Mesenchymal stem cell (in vitro differentiated cells and primary cell): ENCODE data around the gene LMF1.
"Not testable (repeated sequence)": the region's sequence is repeated elsewhere in the genome, so short reads cannot be mapped to it uniquely, and the experiment has no call there.

Experiments used
- DNase-seq: peaks from one replicate; pipeline ENCODE4 v3.0.0-alpha.2; 2013
- H2AFZ ChIP-seq: one replicate; pipeline ENCODE4 v1.6.1; 2013; ENCODE audit warnings: low read depth, mild to moderate bottlenecking, control low read depth, inconsistent platforms, low read length, moderate library complexity
- H2AK5ac ChIP-seq: 2 replicates; pipeline ENCODE4 v1.6.1; 2013; ENCODE audit warnings: low read length, moderate library complexity, mild to moderate bottlenecking, inconsistent platforms; ENCODE audit not compliant: severe bottlenecking
- H2BK120ac ChIP-seq: one replicate; pipeline ENCODE4 v1.6.1; 2013; ENCODE audit warnings: low read depth, mild to moderate bottlenecking, inconsistent platforms, low read length, moderate library complexity
- H2BK12ac ChIP-seq, 2 experiments: one replicate each; pipeline ENCODE4 v1.6.1; 2013; ENCODE audit warnings: inconsistent platforms in 2 of 2, low read length in 2 of 2, mild to moderate bottlenecking in 2 of 2, moderate library complexity in 2 of 2, control low read depth in 1 of 2
- H2BK15ac ChIP-seq: one replicate; pipeline ENCODE4 v1.6.1; 2013; ENCODE audit warnings: mild to moderate bottlenecking, low read depth, inconsistent platforms; ENCODE audit not compliant: poor library complexity, severe bottlenecking
- H2BK5ac ChIP-seq: 2 replicates; pipeline ENCODE4 v1.6.1; 2013; ENCODE audit warnings: low read depth, mild to moderate bottlenecking, low read length, control low read depth, inconsistent platforms; ENCODE audit not compliant: poor library complexity, severe bottlenecking
- H3K14ac ChIP-seq, 2 experiments: one replicate each; pipeline ENCODE4 v1.6.1; 2013; ENCODE audit warnings: inconsistent platforms in 2 of 2, low read length in 2 of 2, control low read depth in 1 of 2, mild to moderate bottlenecking in 1 of 2, moderate library complexity in 1 of 2
- H3K18ac ChIP-seq, 2 experiments: one replicate each; pipeline ENCODE4 v1.6.1; 2013; ENCODE audit warnings: inconsistent platforms in 2 of 2, low read length in 2 of 2, control low read depth in 1 of 2, low read depth in 1 of 2, mild to moderate bottlenecking in 1 of 2
- H3K23ac ChIP-seq, 2 experiments: one replicate each; pipeline ENCODE4 v1.6.1; 2013; ENCODE audit warnings: inconsistent platforms in 2 of 2, low read length in 2 of 2, mild to moderate bottlenecking in 2 of 2, moderate library complexity in 2 of 2, control low read depth in 1 of 2
- H3K27ac ChIP-seq: 2 replicates; pipeline ENCODE4 v1.5.1; 2013; ENCODE audit warnings: mild to moderate bottlenecking, moderate library complexity, low read length, control low read depth, inconsistent platforms; ENCODE audit not compliant: poor library complexity, severe bottlenecking
- H3K27me3 ChIP-seq, 2 experiments: 2 replicates each; pipeline versions ENCODE4 v1.6.1 to v1.7.0; 2013; ENCODE audit warnings: low read length in 2 of 2, mild to moderate bottlenecking in 2 of 2, moderate library complexity in 2 of 2, control low read depth in 1 of 2, inconsistent platforms in 1 of 2; ENCODE audit not compliant: control insufficient read depth in 1 of 2, insufficient read depth in 1 of 2
- H3K36me3 ChIP-seq, 2 experiments: 2 replicates each; pipeline versions ENCODE4 v1.6.1 to v1.7.0; 2013; ENCODE audit warnings: low read length in 2 of 2, control low read depth in 1 of 2, inconsistent platforms in 1 of 2, low read depth in 1 of 2, mild to moderate bottlenecking in 1 of 2; ENCODE audit not compliant: insufficient read depth in 2 of 2, control insufficient read depth in 1 of 2
- H3K4ac ChIP-seq, 2 experiments: one replicate each; pipeline ENCODE4 v1.6.1; 2013; ENCODE audit warnings: inconsistent platforms in 2 of 2, low read length in 2 of 2, mild to moderate bottlenecking in 2 of 2, moderate library complexity in 2 of 2, control low read depth in 1 of 2, low read depth in 1 of 2
- H3K4me1 ChIP-seq: 2 replicates; pipeline ENCODE4 v1.6.1; 2013; ENCODE audit warnings: low read depth, low read length, control low read depth; ENCODE audit not compliant: control insufficient read depth, insufficient read depth
- H3K4me2 ChIP-seq: 2 replicates; pipeline ENCODE4 v1.6.1; 2013; ENCODE audit warnings: low read length, mild to moderate bottlenecking, inconsistent platforms; ENCODE audit not compliant: poor library complexity, severe bottlenecking
- H3K4me3 ChIP-seq, 2 experiments: 2 replicates each; pipeline versions ENCODE4 v1.5.1 to v1.7.0; 2013; ENCODE audit warnings: low read length in 2 of 2, mild to moderate bottlenecking in 2 of 2, control low read depth in 1 of 2, low read depth in 1 of 2; ENCODE audit not compliant: insufficient read depth in 1 of 2
- H3K79me1 ChIP-seq: replicated peaks from 2 replicates; pipeline ENCODE4 v1.6.1; 2013; ENCODE audit warnings: mild to moderate bottlenecking, control low read depth, low read length, inconsistent platforms; ENCODE audit not compliant: poor library complexity, severe bottlenecking
- H3K9ac ChIP-seq: 2 replicates; pipeline ENCODE4 v1.7.0; 2013; ENCODE audit warnings: mild to moderate bottlenecking, low read length, moderate library complexity
- H3K9me3 ChIP-seq: 2 replicates; pipeline ENCODE4 v1.7.0; 2013; ENCODE audit warnings: mild to moderate bottlenecking, low read length; ENCODE audit not compliant: control insufficient read depth
- H4K8ac ChIP-seq: one replicate; pipeline ENCODE4 v1.6.1; 2013; ENCODE audit warnings: inconsistent platforms, mild to moderate bottlenecking, low read length, moderate library complexity
- H4K91ac ChIP-seq: one replicate; pipeline ENCODE4 v1.6.1; 2013; ENCODE audit warnings: mild to moderate bottlenecking, low read length, inconsistent platforms
- WGBS: methylation state at CpG from one replicate; pipeline ENCODE4 v1.1.7; 2013; ENCODE audit warnings: mixed read lengths; 5-methylcytosine and 5-hydroxymethylcytosine counted together

Gene LMF1

DNA sequence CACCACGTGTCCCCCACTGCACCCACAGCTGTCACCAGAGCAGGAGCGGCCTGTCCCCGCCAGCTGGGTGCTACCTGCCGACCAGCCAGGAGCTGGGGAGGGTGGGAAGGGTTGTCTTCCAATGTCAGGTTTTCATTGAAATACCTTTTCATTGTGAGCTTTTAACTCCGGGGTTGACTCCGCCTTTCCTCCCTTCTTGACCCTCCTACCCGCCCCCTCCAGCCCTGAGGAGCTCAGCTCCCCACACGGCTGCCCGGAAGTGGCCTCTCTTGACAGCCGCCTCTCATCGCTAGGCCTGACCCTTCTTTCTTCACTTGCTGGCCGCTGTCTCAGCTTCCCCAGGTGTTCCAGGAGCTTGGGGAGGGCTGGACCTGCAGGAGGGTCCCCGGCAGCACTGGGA, 149.0 kb downstream of the LMF1 start:
- no peak overlapping the region for H4K8ac ChIP-seq
- H3K9ac ChIP-seq, result no peak overlapping the region
- no peak overlapping the region for H3K4me3 ChIP-seq
- no peak overlapping the region for H2AK5ac ChIP-seq
- H3K9me3 ChIP-seq, result peaks cover 5% of the 10 kb centered on the region
- peaks cover 0 to 70% of the 10 kb centered on the region in 2 experiments for H3K27me3 ChIP-seq
- no peak overlapping the region for H2BK5ac ChIP-seq
- no peak overlapping the region for H3K18ac ChIP-seq
- no peak overlapping the region for H2BK120ac ChIP-seq
- H2BK12ac ChIP-seq, result no peak overlapping the region
- no peak overlapping the region for H4K91ac ChIP-seq
- no peak overlapping the region for H3K14ac ChIP-seq
- no peak overlapping the region for H3K23ac ChIP-seq
- H3K36me3 ChIP-seq, result peaks cover 0 to 4% of the 10 kb centered on the region in 2 experiments
- H3K4me1 ChIP-seq, result peaks cover 10% of the 10 kb centered on the region
- no peak overlapping the region for H2BK15ac ChIP-seq
- 78% methylated on average over 10 of the region's 13 CpGs for WGBS
- no peak overlapping the region for H3K27ac ChIP-seq
- H3K79me1 ChIP-seq, result no peaks in the 10 kb centered on the region
- no peak overlapping the region for H3K4me2 ChIP-seq
- H3K4ac ChIP-seq, result no peak overlapping the region
- no peak for DNase-seq
- no peak overlapping the region for H2AFZ ChIP-seq

DNA sequence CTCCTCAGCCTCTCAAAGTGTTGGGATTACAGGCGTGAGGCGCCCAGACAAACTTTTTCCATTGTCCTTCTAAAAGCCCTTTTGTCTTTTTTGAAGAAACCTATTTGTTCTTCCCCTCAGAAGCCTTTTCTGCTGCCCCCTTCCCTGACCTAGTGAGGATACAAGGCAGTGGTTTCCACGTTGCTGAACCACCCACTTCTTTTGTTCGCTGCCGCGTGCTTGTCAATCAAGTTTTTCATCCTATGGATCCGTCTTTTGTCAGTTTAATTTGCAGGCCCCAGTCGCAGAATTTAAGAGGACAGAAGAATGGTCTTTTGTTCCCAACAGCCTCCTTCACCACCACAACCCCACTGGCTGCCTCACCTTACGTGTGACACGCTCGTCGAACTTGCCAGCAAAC, 150.0 kb downstream of the LMF1 start:
- WGBS, result 89% methylated on average over 12 of the region's 12 CpGs
- Histone ChIP-seq H2BK120ac (no peak overlapping the region), H2BK5ac (no peak overlapping the region), H3K4me2 (no peak overlapping the region), H3K18ac (no peak overlapping the region), H3K79me1 (no peaks in the 10 kb centered on the region), H4K91ac (no peak overlapping the region), H3K14ac (no peak overlapping the region), H4K8ac (no peak overlapping the region), H3K27ac (no peak overlapping the region), H3K4me3 (no peak overlapping the region), H2BK15ac (no peak overlapping the region), H3K9me3 (peaks cover 5% of the 10 kb centered on the region), H3K27me3 (peaks cover 0 to 71% of the 10 kb centered on the region in 2 experiments), H2AFZ (no peak overlapping the region), H3K9ac (no peak overlapping the region), H3K36me3 (peaks cover 0 to 4% of the 10 kb centered on the region in 2 experiments), H3K23ac (no peak overlapping the region), H3K4me1 (peaks cover 13% of the 10 kb centered on the region), H2AK5ac (no peak overlapping the region), H2BK12ac (no peak overlapping the region), H3K4ac (no peak overlapping the region)
- DNase-seq, result no peak

DNA sequence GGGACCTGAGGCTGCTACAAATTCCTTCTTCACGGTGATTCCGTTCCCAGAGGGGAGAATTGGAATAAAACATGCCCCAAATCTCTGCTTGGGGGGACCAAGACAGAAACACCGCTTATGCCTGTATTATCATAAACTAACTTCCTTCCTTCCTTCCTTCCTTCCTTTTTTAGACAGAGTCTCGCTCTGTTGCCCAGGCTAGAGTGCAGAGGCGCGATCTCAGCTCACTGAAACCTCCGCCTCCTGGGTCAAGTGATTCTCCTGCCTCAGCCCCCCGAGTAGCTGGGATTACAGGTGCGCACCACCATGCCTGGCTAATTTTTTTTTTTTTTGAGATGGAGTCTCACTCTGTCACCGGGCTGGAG, 150.8 kb downstream of the LMF1 start:
- 81% methylated on average over 10 of the region's 10 CpGs for WGBS
- H4K8ac ChIP-seq, DNase-seq, H3K14ac ChIP-seq, H2AFZ ChIP-seq, H3K18ac ChIP-seq, H3K4me2 ChIP-seq, H3K4ac ChIP-seq, H3K9ac ChIP-seq, H2BK5ac ChIP-seq, H4K91ac ChIP-seq, H3K27ac ChIP-seq, H2BK12ac ChIP-seq, H3K4me3 ChIP-seq, H3K36me3 ChIP-seq, H2AK5ac ChIP-seq, H3K9me3 ChIP-seq, H3K79me1 ChIP-seq, H2BK15ac ChIP-seq, H3K23ac ChIP-seq, H2BK120ac ChIP-seq: not testable (repeated sequence)
- Histone ChIP-seq H3K27me3 (peaks cover 0 to 64% of the 10 kb centered on the region in 2 experiments), H3K4me1 (peaks cover 14% of the 10 kb centered on the region)

DNA sequence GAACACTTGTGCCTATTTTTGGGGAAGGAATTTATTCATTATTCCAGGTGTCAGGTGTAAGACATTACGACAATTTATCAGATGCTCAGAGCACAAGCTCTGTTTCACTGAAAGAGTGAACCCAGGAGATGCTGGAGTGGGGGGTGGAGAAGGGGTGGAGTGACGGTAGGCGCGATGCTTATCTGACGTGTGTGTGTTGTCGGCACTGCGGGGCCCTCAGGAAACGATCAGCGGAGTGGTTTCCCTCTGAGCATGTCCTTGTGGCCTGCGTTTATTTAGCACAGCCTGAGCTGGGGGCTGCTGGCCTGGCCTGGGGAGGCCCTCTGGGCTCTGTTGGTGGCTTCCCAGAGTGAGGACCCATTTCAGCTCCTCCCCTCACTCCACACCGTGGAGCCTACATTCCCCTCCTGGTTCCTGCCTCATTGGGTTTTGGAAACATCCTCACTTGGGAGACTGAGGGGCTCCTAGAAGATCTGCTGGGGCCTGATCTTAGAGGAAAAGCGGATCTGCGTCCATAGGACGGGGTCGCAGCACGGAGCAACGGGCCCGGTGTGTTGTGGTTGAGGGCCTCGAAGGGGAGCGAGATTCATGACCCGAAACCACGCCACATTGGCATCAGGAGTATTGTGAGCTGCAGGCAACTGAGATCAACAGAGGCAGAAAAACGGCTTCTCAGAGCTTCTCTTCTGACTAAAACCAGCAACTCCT, 151.3 kb downstream of the LMF1 start:
- Histone ChIP-seq H4K8ac (no peak overlapping the region), H2BK5ac (no peak overlapping the region), H3K14ac (no peak overlapping the region), H3K9ac (no peak overlapping the region), H2BK15ac (no peak overlapping the region), H4K91ac (no peak overlapping the region), H3K4me2 (no peak overlapping the region), H3K79me1 (no peaks in the 10 kb centered on the region), H3K18ac (no peak overlapping the region), H3K4me1 (peaks cover 14% of the 10 kb centered on the region), H3K9me3 (peaks cover 5% of the 10 kb centered on the region), H3K27me3 (peaks cover 0 to 60% of the 10 kb centered on the region in 2 experiments), H2AK5ac (no peak overlapping the region), H2BK120ac (no peak overlapping the region), H3K4ac (no peak overlapping the region), H3K4me3 (no peak overlapping the region), H3K27ac (no peak overlapping the region), H2BK12ac (no peak overlapping the region), H3K23ac (no peak overlapping the region), H3K36me3 (peaks cover 0 to 4% of the 10 kb centered on the region in 2 experiments), H2AFZ (no peak overlapping the region)
- 86% methylated on average over 23 of the region's 23 CpGs for WGBS
- no peak for DNase-seq
